ENCODE results near the gene SYTL1.

SYTL1 gene

DNA sequence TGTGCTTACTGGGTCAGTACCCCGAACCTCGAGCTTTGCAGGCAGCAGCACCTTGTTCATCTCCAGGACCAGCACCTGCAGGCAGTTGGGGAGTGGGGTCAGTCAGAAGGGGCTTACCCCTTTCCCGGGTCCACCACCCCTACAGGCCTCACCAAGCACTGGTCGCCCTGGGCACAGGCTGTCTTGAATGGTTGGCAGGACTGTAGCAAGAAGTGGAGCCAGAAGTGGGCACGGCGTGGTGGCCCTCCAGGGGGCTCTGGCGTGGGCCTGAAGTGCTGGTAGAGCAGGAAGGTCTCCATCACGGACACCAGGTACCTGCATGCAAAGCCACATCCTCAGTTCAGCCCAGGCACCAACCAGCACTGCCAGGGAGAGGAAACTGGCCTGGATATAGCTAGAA lies 19.7 kb downstream of the SYTL1 start:
- H3K4me3 ChIP-seq (ENCODE audit: low read length) = no peak overlapping the region
- no peak for DNase-seq (ENCODE audit: low read depth)
- TF ChIP-seq, protein P1, sequence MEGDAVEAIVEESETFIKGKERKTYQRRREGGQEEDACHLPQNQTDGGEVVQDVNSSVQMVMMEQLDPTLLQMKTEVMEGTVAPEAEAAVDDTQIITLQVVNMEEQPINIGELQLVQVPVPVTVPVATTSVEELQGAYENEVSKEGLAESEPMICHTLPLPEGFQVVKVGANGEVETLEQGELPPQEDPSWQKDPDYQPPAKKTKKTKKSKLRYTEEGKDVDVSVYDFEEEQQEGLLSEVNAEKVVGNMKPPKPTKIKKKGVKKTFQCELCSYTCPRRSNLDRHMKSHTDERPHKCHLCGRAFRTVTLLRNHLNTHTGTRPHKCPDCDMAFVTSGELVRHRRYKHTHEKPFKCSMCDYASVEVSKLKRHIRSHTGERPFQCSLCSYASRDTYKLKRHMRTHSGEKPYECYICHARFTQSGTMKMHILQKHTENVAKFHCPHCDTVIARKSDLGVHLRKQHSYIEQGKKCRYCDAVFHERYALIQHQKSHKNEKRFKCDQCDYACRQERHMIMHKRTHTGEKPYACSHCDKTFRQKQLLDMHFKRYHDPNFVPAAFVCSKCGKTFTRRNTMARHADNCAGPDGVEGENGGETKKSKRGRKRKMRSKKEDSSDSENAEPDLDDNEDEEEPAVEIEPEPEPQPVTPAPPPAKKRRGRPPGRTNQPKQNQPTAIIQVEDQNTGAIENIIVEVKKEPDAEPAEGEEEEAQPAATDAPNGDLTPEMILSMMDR (IDR thresholded peaks at IDR 0.05; ENCODE audit: insufficient read depth, low read depth, low read length, missing control alignments) = no peak

DNA sequence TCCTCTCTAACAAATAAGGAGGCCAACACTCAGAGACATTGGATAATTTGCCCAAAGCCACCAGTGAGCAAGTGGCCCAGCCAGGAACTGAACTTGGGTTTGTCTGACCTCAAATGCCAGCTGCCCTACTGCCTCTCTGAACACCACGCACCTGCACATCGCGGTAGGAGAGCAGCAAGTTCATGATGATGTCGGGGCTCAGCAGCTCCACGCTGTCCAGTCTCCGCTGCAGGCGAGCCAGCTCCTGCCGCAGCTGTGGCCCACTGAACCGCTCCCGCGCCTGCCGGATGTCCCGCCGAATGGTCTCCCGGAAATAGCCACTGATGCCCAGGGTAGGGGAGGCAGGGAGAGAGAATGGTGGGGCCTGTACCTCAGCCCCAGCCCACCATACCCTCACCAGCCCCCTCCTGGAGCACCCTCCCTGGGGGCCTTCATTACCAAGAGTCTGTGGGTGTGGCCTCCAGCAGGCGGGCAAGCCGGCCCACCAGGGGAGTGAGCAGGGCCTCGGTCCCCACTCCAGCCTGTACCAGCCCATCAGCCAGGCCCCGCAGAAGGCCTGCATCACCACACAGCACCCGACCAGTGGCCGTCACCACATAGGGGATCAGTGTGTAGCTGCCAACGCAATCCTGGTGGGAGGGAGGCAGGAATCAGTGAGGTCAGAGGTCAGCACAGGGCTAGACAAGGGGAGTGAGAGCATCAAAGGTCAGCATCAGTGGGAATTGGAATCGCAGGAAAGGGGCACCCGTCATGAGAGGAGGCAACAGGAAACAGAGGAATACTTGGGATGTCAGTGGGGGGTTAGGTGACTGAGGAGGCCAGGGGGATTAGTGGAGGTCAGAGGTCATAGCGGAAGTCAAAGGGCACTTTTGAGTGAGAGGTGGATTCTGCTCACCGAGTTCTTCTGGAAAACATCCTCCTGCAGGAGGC lies 22.2 kb downstream of the SYTL1 start:
- no peak for DNase-seq (ENCODE audit: low read depth)
- no peak overlapping the region for H3K4me3 ChIP-seq (ENCODE audit: low read length)
- TF ChIP-seq, protein P1 (IDR thresholded peaks at IDR 0.05; ENCODE audit: insufficient read depth, low read depth, low read length, missing control alignments) = no peak

DNA sequence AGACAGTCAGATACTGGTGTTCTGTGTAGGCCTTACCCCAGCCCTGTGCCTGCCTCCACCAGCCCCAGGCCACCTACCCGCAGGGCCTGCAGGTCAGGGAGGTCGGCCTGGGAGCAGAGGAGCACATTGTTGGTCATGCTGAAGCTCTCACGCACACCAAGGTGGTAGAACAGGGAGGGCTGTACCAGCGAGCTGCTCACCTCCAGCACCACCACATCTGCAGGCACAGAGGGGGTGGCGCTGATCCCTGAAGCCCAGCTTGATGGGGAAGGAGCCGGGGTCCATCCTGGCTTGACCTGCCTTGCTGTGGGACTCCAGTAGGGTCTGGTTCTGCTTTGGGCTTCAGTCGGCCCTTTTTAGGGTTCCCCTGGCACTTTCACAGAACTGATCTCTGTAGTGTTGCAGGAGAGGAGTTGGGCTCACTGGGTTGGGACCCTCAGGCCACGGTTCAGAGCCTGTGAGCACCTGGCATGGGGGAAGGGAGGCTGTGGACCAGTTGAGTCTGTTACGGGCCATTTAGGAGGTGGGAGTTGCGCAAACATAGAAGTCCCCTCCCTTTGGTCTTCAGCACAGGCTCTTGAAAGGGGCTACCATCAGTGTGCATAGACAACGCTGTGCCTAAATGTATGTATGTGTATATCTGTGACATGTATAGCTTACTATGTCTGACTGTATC lies 23.0 kb downstream of the SYTL1 start:
- peak overlapping the region; percentile 71 for H3K4me3 ChIP-seq (ENCODE audit: low read length)
- TF ChIP-seq, protein P1 (IDR thresholded peaks at IDR 0.05; ENCODE audit: insufficient read depth, low read depth, low read length, missing control alignments) = no peak
- no peak for DNase-seq (ENCODE audit: low read depth)

DNA sequence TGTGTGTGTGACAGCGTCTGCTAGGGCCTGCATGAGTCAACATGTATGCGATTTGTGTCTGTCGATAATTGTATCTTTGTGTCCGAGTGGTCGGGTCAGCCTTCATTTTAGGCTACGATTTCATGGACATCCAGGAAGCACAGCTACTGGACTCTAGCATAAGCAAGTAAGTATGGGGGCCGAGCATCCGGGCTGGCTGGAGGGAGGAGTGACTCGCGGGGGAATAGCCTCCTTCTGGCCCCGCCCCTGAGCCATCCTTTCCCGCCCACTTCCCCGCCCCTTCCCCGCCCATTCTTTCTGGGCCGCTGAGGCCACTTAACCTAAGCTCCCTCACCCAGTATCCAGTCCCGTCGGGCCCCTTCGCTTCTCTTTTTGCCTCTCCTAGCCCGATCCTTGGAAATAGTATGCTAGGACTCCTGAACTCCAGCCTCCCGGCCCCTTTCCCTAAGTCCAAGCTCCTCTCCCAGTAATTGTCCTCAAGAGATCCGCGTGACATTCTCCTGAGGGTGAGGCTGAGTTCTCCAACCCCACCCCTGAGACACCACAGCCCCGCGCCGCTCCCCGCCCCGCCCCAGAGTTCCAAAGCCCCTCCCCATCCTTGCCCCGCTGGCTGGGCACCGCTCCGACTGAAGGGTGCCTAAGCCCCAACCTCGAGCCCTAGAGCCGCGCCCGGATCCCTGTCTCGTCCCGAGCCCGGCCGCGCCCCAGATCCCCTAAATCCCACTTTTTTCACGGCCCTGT lies 23.7 kb downstream of the SYTL1 start:
- TF ChIP-seq, protein P1 (IDR thresholded peaks at IDR 0.05; ENCODE audit: insufficient read depth, low read depth, low read length, missing control alignments) = no peak
- peak; percentile 91 for DNase-seq (ENCODE audit: low read depth)
- H3K4me3 ChIP-seq (ENCODE audit: low read length) = peak overlapping the region; percentile 71

DNA sequence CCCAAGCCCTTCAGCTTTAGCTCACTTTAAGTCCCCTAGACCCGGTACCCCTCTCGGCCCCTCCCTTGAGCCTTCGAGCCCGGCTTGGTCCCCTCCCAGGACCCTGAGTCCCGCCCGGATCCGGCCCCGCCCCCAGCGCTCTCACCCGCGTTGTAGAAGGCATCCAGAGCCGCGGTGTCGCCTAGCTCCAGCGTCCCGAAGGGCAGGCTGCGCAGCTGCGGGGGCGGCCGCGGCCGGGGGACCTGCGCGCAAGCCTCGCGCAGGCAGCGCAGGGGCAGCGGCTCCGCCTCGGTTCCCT lies 24.2 kb downstream of the SYTL1 start:
- TF ChIP-seq, protein P1 (IDR thresholded peaks at IDR 0.05; ENCODE audit: insufficient read depth, low read depth, low read length, missing control alignments) = no peak
- peak; percentile 68 for DNase-seq (ENCODE audit: low read depth)

DNA sequence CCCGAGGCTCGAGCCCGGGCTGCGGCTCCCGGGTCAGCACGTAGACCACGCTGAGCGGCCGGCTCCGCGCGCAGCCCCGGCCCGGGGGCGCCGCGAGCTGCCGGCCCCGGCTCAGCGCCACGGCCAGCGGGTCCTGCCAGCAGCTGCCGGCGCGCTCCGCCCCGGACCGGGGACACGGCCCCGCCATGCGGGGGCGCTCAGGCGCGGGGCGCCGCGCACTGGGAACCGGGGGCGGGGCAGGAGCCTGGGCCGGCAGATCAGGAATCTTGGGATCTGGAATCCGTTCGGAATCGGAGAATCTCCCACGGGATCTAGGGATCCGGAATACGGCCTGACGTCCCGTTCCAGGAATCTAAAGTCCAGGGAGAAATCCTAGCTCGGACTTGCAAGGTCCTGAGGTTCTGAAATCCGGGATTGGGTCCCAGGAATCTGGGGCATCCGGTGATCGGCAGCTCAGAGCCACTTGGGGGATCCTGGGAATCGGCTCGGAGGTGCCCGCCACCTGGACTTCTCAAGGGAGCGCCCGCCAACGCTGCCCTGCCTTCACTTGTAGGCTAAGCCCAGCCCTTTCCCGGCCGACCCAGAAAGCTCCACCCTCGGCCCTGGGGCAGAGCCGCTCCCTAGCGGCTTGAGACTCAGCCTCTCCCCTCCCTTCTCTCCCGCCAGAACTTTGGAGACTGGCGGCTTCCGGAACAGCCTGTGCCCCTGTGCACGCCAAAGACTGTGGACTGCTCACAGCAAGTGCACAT lies 24.8 kb downstream of the SYTL1 start, which contains the start of gene MAP3K6:
MAP3K6 (minus strand) TSS at position 551 of the 749 bp plus-strand sequence; CDS start at position 187, 364 bp downstream.
- TF ChIP-seq, protein P1 (IDR thresholded peaks at IDR 0.05; ENCODE audit: insufficient read depth, low read depth, low read length, missing control alignments) = peak; percentile 8
- peak within 1 kb of the TSS; percentile 71 for H3K4me3 ChIP-seq (ENCODE audit: low read length)
- DNase-seq (ENCODE audit: low read depth) = peak; percentile 94

More for the DNA sequence above, 24.2 kb downstream of the SYTL1 start:
- peak overlapping the region; percentile 71 for H3K4me3 ChIP-seq (ENCODE audit: low read length)

All from epithelial cell of esophagus (primary cell).